D721Med (cell line): Measurements from ENCODE around the gene BLCAP.
"Not testable (repeated sequence)": the region's sequence is repeated elsewhere in the genome, so short reads cannot be mapped to it uniquely, and the experiment has no call there.

Experiments used
- DNase-seq: peaks from one replicate; pipeline ENCODE4 v3.0.0; 2011; ENCODE audit warnings: low spot score; ENCODE audit not compliant: insufficient read length
- FAIRE-seq: peaks from 2 replicates; lab custom pipeline; 2011; peaks lifted over from hg19 to GRCh38; lab: Jason Lieb, UNC
- CTCF ChIP-seq: IDR thresholded peaks from 2 replicates; pipeline ENCODE4 v1.5.1; 2012; ENCODE audit warnings: mild to moderate bottlenecking, control low read depth; ENCODE audit not compliant: insufficient read depth; ENCODE audit errors: missing control alignments

Gene BLCAP

GRCh38 chr20:37527638-37528445 lies at the start of gene BLCAP:
TSS of gene BLCAP (minus strand) at chr20:37527876. CDS start at chr20:37519174, 8,702 bp downstream.
- DNase-seq = peak; percentile 94
- FAIRE-seq = no peak

GRCh38 chr20:37577436-37577835 lies 49.8 kb upstream of the BLCAP start:
- DNase-seq, FAIRE-seq: not testable (repeated sequence)

More at GRCh38 chr20:37527638-37528445, at the start of gene BLCAP:
- TF ChIP-seq CTCF = no peak

GRCh38 chr20:37576911-37577310 lies 49.2 kb upstream of the BLCAP start:
- DNase-seq = no peak
- FAIRE-seq = no peak
- TF ChIP-seq CTCF = no peak

GRCh38 chr20:37575884-37576283 lies 48.2 kb upstream of the BLCAP start:
- no peak for DNase-seq
- FAIRE-seq = no peak
- TF ChIP-seq CTCF = no peak

- TF ChIP-seq CTCF = no peak
- DNase-seq (no peak), FAIRE-seq (no peak)
Observed at GRCh38 chr20:37574199-37574890, 46.7 kb upstream of the BLCAP start.

GRCh38 chr20:37573626-37574198 lies 46.0 kb upstream of the BLCAP start:
- FAIRE-seq (no peak), DNase-seq (no peak)
- no peak for TF ChIP-seq CTCF

- no peak for TF ChIP-seq CTCF
- no peak for DNase-seq
- no peak for FAIRE-seq
Observed at GRCh38 chr20:37571033-37571432, 43.4 kb upstream of the BLCAP start.
